GM10266 (cell line): ENCODE measurements around the gene UCN3.

ENCODE experiments used
- DNase-seq: peaks from one replicate; pipeline ENCODE4 v3.0.0; 2012; ENCODE audit errors: extremely low spot score
- CTCF ChIP-seq: IDR thresholded peaks from 2 replicates; pipeline ENCODE4 v1.5.1; 2012; ENCODE audit warnings: mild to moderate bottlenecking, low read depth; ENCODE audit not compliant: control insufficient read depth, insufficient read depth; ENCODE audit errors: missing control alignments

UCN3 gene

DNA sequence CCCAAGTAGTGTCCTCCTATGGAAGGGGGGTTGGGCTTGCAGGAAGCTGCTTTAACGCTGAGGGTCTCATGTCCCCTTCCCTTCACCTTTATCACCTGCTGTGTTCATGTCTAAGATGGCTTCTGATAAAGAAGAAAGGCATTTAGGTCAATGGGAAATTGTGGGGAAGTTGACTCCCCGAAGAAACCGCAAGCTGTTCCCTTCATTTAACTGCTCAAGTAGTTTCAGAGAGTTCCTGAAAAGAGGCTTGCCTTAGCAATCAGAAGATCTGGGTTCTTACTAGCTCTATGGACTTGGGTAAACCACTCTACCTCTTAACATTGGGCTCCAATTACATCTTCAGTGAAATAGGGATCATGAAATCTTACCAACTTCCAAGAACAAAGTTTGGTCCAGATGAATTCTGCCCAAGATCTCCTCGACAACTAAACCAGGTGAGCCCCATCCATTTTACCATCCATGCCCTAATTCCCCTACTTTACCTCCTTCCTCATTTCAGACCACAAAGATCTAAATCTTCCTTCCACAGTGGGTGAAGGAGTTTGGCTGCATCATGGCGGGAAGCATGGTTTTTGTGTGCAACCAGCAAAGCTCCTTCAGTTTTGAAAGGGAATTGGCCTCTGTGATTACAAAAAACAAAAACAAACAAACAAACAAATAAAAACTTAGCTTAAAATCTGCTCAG lies 30.4 kb upstream of the UCN3 start:
- no peak for TF ChIP-seq CTCF
- DNase-seq, result no peak

GRCh38 chr10:5338010-5338409 lies 26.8 kb upstream of the UCN3 start:
- no peak for TF ChIP-seq CTCF
- no peak for DNase-seq

- DNase-seq, result no peak
- no peak for TF ChIP-seq CTCF
Measured at GRCh38 chr10:5343092-5343491, 21.7 kb upstream of the UCN3 start.

GRCh38 chr10:5343561-5343960 lies 21.2 kb upstream of the UCN3 start:
- TF ChIP-seq CTCF, result no peak
- no peak for DNase-seq

GRCh38 chr10:5343979-5344378 lies 20.8 kb upstream of the UCN3 start:
- no peak for TF ChIP-seq CTCF
- DNase-seq, result no peak

GRCh38 chr10:5344746-5345145 lies 20.0 kb upstream of the UCN3 start:
- no peak for TF ChIP-seq CTCF
- no peak for DNase-seq

- DNase-seq, result no peak
- no peak for TF ChIP-seq CTCF
Measured at GRCh38 chr10:5346881-5347280, 17.9 kb upstream of the UCN3 start.
